NCI-H2196 treated with DMSO at 0.1 percent for 48 hours (cell line): Measurements from ENCODE around the gene USP16.

Experiments
- DNase-seq: peaks from one replicate; lab custom pipeline; 2025; ENCODE audit not compliant: unreplicated experiment; lab: John Stamatoyannopoulos, UW

USP16 gene

DNA sequence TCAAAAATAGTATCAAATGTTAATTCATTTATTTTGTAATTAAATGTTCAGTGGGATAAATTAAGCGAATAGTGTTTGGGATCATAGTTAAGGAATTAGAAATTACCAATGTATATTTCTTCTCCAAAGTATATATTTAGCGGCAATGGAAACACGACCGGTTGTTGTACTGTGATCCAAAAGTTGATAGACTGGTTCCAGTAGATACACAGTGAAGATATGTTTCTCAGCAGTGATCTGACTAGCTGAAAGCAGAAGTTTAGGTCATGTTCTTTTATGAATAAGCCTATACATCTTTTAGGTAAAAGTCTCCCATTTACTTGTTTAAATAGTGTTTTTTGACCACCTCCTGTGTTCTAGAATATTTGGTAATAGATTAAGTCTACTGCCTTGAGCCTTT is 8.8 kb downstream of the USP16 start:
- DNase-seq: no peak

- DNase-seq: no peak
Observed at GRCh38 chr21:29033871-29034270, 9.4 kb downstream of the USP16 start.

GRCh38 chr21:29034678-29035077 is 10.2 kb downstream of the USP16 start:
- DNase-seq: no peak

GRCh38 chr21:29052224-29052623 is 27.8 kb downstream of the USP16 start:
- no peak for DNase-seq

GRCh38 chr21:29053011-29053553 is 28.6 kb downstream of the USP16 start:
- DNase-seq: no peak

GRCh38 chr21:29053656-29054055 is 29.2 kb downstream of the USP16 start:
- DNase-seq: no peak

GRCh38 chr21:29055080-29055479 is 30.6 kb downstream of the USP16 start:
- DNase-seq: no peak

DNA sequence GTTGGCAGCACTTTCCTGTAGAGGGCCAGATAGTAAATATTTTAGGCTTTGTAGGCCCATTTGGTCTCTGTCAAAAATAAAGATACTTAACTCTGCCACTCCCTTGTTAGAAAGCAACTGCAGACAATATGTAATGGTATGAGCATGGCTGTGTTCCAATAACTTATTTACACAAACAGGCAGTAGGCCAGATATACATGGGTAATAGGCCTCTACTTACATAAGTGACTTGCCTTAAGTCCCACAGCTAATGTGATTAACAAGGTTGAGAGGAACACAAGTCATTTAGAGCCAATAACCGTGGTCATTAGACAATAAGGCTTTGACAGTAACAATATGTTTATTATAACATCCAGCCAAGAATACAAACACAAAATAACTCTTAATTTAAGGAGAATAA is 31.5 kb downstream of the USP16 start:
- DNase-seq: no peak

DNA sequence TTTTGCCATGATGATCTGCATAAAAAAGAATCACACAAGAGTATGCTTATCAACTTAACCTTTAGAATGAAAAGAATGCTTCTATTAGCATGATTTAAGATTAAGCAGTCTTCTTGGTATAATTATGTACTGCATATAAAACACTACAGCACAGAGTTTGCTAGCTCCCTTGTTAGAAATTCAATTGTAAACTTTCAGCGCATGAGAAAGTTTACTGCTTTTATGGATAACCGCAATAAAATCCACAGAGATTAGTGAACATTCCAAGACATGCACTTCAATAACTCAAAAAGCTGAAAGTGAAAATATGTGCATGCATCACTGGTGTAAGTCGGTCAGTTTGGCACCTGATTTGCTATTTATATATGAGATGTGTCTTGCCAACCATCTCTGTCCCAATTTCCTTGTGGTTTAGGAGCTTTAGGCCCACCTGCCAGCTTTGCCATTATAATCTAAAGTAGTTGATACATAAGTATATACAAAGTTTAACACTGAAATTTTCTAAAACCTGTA is 32.1 kb downstream of the USP16 start:
- no peak for DNase-seq

- no peak for DNase-seq
Observed at GRCh38 chr21:29064850-29065481, 40.5 kb downstream of the USP16 start.

- DNase-seq: no peak
Observed at GRCh38 chr21:29072873-29073221, 48.4 kb downstream of the USP16 start.

GRCh38 chr21:29073222-29074006 is 48.9 kb downstream of the USP16 start, which contains the start of gene CCT8:
Gene CCT8 (minus strand): TSS chr21:29073648. CDS start chr21:29073590, 58 bp downstream.
- DNase-seq: peak; percentile 96

DNA sequence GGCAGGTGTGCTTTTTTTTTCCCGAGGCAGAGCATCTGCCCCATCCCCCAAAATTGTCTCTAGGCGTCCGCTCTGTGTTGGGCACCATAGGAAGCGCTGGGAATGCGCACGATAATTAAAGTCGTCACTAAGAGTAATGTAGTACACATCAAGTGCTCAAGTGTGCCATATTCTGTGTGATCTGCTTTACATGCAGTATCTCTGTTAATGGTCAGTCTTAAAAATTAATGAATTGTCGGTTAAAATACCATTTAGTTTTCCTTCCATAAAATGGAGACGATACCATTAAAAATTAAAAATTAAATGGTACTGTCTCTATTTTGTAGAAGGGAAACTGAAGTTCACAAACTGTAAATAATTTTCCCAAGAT is 49.5 kb downstream of the USP16 start:
- no peak for DNase-seq

DNA sequence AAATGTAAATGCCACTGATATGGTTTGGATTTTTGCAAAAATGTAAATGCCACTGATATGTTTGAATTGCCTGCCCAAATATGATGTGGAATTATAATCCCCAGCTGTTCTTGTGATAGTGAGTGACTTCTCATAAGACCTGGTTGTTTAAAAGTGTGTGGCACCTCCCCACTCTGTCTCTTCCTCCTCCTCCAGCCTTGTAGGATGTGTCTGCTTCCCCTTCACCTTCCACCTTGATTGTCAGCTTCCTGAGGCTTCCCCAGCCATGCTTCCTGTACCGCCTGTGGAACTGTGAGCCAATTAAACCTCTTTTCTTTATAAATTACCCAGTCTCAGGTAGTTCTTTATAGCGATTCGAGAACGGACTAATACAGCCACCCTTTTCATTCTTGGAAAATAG is 50.3 kb downstream of the USP16 start:
- DNase-seq: no peak

GRCh38 chr21:29075706-29076466 is 51.4 kb downstream of the USP16 start:
- no peak for DNase-seq

DNA sequence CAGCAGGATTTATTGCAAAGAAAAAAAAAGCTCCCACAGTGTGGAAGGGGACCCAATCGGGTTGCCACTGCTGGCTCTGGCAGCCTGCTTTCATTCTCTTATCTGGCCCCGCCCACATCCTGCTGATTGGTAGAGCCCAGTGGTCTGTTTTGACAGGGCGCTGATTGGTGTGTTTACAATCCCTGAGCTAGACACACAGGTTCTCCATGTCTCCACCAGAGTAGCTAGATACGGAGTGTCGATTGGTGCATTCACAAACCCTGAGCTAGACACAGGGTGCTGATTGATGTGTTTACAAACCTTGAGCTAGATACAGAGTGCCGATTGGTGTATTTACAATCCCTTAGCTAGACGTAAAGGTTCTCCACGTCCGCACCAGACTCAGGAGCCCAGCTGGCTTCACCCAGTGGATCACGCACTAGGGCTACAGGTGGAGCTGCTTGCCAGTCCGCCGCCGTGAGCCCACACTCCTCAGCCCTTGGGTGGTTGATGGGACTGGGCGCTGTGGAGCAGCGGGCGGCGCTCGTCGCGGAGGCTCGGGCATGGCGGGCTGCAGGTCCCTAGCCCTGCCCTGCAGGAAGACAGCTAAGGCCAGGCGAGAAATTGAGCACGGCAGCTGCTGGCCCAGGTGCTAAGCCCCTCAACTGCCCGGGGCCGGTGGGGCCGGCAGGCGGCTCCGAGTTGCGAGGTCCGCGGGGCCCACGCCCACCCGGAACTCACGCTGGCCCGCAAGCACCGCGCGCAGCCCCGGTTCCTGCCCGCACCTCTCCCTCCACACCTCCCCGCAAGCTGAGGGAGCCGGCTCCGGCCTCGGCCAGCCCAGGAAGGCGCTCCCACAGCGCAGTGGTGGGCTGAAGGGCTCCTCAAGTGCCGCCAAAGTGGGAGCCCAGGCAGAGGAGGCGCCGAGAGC is 52.5 kb downstream of the USP16 start:
- DNase-seq: peak; percentile 41

DNA sequence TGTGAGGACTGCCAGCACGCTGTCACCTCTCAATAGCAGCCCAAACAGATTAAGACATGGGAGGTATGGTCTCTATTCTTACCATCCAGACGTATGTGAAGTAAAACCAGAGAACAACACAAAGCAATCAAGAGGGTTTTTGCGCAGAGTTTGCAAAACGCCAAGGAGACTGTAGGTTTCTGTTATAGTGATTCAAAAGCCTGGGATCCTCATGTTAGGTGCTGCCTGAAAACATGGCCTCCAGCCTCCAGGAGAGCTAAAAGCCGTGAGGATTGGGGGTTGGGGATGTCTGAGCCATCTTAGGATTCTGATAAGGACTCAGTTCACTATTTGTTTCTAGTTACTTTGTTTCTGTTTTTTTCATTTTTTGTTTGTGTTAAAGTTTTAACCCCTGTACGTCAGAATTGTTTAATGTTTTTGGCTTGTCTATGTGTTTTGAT is 53.2 kb downstream of the USP16 start:
- DNase-seq: no peak

- peak; percentile 49 for DNase-seq
Observed at GRCh38 chr21:29078869-29079767, 54.6 kb downstream of the USP16 start.

- peak; percentile 41 for DNase-seq
Observed at GRCh38 chr21:29080454-29080941, 56.0 kb downstream of the USP16 start.
